ENCODE data around the gene PRKCE.

DNA sequence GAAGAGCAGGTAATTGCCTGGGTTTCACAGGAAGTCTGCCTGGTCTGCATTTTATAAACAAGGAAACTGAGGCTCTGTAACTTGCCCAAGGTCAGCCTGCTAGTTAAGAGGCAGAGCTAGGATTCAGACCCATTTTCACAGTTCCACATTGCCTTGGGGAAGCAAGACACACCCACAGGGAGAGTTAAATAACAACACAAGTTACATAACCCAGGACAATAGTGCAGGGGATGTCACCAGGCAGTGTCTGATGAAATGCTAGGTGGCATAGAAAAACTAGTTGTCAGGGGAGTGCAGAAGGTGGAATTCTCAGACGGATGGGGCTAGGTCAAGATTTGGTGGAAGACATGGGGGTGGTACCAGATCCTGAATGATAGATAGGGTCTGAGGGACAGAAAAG is 69.7 kb downstream of the PRKCE start:
- TF ChIP-seq ZNF274 (IDR thresholded peaks at IDR 0.05; ENCODE audit: low read depth, low read length) (no peak), SUZ12 (IDR thresholded peaks at IDR 0.05; ENCODE audit: extremely low read depth, insufficient read depth, insufficient read length) (no peak)

Data from NT2/D1 (cell line).